HG03432 (cell line): ENCODE measurements around the gene TEAD3.

Experiments
- ATAC-seq: cut with Tn5 transposase; IDR thresholded peaks from one replicate; pipeline ENCODE4 v1.9.1; 2021; ENCODE audit warnings: mild to moderate bottlenecking, moderate library complexity; ENCODE audit not compliant: unreplicated experiment

The TEAD3 gene

DNA sequence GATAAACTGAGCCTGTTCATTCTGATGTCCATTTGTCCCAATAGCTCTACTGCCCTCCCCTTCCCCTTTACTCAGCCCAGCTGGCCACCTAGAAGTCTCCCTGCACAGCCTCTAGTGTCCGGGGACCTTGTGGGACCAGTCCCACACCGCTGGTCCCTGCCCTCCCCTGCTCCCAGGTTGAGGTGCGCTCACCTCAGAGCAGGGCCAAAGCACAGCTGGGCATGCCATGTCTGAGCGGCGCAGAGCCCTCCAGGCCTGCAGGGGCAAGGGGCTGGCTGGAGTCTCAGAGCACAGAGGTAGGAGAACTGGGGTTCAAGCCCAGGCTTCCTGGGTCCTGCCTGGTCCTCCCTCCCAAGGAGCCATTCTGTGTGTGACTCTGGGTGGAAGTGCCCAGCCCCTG is 69.4 kb downstream of the TEAD3 start:
- no peak for ATAC-seq

DNA sequence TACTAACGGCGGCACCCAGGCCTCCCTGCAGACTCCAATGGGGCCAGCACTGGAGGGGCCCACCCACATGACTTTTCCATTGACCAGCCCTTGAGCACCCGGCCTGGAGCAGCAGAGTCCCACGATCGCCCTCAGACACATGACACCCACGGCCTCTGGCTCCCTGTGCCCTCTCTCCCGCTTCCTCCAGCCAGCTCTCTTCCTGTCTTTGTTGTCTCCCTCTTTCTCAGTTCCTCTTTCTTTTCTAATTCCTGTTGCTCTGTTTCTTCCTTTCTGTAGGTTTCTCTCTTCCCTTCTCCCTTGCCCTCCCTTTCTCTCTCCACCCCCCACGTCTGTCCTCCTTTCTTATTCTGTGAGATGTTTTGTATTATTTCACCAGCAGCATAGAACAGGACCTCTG is 70.8 kb downstream of the TEAD3 start:
- ATAC-seq: no peak

DNA sequence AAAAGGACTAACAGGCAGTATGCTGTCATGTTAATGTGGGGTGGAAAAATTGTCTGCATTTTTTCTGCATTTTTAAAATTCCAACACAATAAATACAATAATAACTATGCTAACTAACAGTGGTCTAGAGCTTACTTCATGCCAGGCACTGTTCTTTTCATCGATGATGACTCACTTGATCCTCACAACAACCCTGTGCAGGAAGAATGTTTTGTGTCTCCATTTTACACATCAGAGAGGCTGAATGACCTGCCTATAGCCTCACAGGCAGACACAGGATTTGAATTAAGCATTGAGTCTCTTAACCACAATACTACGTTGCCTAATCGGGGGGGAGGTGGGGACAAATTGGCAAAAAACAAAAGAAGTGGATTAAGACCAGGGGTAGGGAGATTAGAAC is 71.6 kb downstream of the TEAD3 start:
- ATAC-seq: no peak
